Activated naive CD8-positive, alpha-beta T cell treated with anti-CD3 and anti-CD28 coated beads, Interleukin-2, amount 50 U/mL, for 16 hours (primary cell): ENCODE measurements around the gene SDK1.

Experiments used
- DNase-seq: peaks from one replicate; pipeline ENCODE4 v3.0.0-alpha.2; 2020; ENCODE audit warnings: low read depth, low spot score

The SDK1 gene

DNA sequence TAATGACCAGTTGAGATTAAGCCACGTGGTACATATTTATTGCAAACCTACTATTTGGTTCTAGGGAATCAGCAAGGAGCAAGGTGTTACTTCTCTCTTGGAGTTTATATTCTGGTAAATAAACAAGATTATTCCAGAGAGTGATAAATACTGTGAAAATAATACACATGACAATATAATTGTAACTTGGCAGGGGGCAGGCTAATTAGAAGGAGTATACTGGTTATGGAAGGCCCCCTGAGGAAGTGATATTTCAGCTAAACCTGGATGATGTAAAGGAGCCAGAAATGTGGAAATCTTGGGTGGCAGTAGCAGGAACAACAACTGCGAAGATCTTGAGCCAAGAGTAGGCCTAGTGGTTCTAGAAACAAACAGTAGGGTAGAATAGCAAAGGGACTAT is 111.8 kb downstream of the SDK1 start:
- DNase-seq, result no peak

DNA sequence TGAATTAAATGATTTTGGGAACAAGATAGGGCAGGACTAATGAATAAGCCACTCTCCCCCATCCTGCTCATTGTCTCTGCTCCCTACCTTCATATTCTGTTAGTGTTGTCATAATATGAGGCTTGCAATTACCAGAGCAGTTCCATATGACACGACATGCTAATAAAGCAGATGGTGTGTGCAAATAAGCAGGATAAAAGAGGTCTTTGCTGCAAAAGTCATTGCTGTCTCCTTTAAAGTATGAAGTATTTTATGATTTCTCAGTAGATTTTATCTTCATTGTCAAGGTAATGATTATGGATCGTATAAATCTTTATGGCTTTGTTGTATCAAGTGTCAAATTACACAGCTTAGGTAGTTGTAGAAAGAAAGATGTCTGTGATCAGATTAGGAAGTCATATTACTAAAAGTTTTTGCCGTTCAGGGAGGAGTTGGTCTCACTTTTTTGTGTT is 114.8 kb downstream of the SDK1 start:
- no peak for DNase-seq

DNA sequence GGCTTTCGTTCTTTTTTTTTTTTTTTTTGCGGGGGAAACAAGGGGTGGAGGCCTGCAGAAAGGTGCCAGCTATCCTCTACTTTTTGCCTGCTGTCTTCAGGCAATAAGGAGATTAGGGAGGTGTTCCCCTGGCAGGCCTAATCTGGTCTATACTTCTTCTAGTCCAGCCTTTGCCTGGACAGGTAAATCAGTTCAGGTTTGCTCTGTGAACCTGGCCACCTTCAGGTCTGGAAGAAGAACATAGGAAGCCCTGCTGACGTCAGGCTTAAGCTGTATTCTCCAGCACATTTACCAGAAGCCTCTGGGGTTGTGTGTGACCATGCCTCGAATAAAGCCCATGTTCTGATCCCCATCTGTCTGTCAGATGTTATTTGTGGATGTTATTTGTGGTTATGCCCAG is 115.4 kb downstream of the SDK1 start:
- no peak for DNase-seq

DNA sequence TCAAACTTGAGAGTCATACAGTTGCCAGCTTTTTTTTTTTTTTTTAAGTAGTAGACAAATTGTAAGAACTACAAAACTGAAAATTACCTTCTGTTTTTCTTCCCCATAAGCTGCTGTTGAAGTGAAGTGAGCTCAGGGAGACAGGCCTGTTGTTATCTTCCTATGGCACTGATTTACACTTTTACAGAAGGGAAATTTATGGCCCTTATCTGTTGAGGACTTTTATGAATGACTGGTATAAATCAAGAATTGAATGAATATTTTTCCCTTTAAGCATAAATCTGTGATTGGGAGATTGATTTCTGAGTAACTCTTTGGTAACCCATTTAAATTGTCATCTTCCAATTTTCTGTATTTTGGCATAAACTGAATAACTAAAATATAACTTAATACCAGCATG is 124.0 kb downstream of the SDK1 start:
- no peak for DNase-seq

DNA sequence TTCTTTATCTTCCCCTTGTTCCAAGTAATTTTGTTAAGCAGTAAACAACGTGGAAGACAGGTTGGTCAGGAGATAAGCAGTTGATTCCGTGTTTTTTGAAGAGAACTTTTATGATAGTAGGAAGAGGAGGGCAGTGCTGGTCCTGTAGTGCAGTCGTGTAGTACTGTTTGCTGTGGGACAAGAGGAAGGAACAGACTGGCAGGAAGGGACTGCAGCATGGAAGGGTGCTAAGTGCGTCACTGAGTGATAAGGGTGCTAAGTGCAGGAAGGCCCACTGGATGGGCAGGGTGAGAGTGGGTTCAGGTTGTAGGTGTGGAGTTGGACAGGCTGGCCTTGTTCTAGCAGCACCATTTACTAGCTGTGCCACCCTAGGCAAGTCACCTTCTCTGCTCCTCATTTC is 125.0 kb downstream of the SDK1 start:
- no peak for DNase-seq

DNA sequence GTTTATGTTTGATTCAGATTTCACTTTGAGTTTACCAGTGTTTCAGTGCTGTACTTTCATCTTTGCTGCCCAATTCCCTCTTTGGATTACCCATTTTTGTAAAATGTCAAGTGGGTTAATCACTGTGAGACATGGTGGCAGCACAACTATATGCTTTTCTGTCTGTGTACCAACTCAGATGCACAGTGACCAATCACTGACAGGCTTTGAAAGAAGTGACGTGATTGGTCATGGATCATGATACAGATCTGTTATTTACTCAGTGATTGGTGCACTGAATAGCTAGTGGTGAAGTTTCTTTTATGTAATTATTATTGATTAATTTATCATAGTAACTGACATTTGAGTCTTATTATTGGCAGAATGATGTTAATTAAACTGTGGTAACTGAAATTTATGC is 126.9 kb downstream of the SDK1 start:
- no peak for DNase-seq

DNA sequence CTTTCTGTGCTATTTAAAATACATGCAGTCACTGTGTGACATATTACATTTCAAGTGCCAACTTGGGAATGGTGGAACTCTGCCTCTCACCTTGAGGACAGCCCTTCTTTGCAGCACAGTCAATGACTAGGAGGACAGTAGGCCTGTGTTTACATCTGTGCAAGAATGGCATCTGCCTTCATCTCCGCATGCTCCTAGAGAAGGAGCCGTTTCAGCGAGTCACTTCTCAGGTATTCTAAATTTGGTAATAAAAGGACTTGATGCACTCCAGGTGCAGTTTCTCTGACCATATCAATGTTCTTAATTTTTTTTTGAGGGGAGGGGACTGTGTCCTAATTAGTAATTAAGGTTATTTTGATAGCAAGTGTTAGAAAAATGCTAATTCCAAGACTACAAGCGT is 128.9 kb downstream of the SDK1 start:
- DNase-seq, result no peak

DNA sequence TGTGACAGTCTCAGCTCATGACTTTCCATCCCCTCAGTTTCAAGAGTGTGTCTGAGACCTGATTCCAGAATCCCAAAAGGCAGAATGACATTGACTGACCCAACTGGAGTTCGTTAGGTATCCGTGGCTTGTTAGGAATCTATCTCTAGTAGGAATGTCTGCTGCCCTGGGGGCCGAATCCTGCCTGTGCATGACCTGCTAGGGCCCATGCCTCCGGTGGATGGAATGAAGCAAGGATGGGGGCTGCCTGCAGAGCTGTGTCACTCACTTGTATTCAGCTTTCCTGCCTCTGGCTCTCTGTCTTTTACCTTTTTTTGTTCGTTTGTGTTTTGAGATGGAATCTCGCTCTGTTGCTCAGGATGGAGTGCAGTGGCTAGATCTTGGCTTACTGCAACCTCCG is 129.5 kb downstream of the SDK1 start:
- no peak for DNase-seq

DNA sequence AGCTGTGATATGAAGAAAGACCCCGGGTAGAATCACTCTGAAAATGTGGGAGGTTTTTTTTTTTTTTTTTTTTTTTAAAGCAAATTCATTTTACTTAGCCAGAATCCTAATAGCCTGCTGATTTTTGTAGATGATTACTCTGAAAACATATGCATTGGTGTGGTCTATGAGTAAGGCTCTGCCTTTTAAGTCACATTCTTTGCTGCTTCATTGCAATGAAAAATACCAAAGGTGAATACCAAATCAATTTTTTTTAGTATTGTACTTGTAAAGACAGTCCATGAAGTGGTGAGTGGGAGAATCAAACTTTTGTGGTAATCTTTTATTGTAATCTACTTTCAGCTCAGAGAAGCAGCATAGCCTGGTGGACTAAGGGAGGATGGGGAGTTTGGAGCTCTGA is 130.3 kb downstream of the SDK1 start:
- DNase-seq, result no peak

DNA sequence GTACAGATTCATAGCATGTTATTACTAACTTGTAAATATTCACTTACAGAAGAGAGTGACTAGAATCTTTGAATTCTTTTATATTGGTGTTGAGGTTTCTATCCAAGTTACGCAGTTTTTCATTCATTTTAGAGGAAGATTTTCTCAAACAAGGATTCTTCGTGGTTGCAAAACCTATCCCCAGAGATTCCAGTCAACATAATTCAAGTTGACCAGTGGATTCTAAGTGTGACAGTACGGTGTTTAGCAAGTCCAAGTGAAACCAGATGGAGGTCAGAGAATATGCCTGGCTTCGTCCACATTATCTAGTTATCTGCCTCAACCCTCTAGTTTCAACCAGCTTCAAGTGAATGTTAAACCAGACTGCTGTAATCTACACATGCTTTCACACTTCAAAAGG is 131.9 kb downstream of the SDK1 start:
- no peak for DNase-seq

DNA sequence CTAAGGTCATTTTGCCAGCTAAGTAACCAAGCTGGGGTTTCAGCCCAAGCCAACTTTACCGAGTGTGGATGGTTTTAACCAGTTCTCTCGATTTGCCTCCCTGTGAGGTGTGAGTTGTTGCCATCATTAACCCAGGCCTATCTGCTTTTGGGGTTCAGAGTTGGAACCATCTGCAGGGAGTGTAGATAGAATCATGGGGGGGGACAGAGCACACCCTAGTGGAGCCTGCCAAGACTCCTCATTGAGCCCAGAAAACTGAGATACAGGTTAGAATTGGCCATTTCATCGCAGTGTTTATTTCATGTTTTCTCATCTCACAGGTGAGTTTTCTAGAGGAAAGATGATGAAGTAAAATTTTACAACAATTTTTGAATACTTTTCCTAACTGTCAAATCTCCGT is 133.6 kb downstream of the SDK1 start:
- DNase-seq, result no peak

DNA sequence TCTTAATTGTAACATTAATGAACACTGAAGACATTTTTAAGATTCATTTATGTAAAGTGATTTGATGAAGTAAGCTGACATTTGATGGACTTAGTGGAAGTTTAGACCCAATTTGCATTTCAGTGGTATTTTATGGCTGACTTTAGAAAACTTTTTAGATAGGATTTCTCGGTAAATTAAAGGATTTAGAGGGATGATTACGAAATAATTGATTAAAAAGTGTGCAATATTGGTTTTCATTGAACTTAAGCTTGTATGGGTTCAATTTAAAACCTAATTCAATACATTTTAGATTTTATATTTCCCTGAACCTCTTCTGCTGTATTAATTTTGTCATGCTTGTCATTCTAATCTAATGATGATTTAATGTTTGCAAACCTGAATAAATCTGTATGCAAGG is 135.1 kb downstream of the SDK1 start:
- no peak for DNase-seq

DNA sequence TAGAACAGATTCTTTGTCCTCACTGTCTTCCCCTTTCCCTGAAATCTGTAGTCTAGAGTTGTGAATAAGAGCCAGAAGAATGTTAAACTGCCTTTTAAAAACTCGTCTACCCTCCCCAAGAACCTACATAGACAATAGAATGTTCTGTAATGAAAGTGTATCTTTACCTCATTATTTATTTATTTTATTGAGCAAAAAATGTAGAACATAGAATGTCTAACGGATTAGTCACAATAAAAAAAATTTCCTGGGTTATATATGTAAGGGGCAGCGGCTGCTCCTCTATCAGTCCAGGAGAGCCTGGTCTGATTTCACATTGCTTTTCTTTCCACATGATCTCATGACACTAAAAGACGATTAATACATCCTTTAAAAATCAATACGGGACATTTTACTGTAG is 135.7 kb downstream of the SDK1 start:
- no peak for DNase-seq

DNA sequence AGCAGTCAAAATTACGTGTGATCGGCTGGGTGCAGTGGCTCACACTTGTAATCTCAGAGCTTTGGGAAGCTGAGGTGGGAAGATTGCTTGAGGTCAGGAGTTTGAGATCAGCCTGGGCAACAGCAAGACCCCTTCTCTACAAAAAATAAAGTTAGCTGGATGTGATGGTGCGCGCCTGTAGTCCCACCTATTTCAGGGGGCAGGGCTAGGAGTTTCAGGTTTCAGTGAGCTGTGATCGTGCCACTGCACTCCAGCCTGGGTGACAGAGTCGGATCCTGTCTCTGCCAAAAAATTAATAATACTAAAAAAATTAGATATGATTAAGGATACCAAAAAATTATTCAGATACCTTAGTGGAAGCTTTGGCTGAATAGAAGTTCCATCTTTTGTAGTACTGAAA is 136.4 kb downstream of the SDK1 start:
- DNase-seq, result no peak

DNA sequence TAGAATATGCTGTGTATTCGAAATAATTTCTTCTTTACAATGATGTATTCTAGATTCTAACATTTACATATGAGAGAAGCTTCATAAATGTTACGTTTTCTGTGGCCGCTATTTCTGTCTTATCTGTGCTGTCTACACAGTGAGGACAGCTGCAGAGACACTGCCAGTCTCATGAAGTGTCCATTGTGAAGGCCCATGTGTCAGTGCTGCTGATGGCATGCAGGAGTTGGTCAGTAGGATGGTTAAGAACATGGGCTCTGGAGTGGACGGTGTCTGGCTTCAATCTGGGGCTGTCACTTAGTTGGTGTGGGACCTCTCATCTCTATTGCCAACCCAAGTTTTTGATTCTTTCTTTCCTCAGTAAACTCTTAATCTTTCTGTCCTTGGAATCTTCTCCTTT is 137.3 kb downstream of the SDK1 start:
- DNase-seq, result no peak

DNA sequence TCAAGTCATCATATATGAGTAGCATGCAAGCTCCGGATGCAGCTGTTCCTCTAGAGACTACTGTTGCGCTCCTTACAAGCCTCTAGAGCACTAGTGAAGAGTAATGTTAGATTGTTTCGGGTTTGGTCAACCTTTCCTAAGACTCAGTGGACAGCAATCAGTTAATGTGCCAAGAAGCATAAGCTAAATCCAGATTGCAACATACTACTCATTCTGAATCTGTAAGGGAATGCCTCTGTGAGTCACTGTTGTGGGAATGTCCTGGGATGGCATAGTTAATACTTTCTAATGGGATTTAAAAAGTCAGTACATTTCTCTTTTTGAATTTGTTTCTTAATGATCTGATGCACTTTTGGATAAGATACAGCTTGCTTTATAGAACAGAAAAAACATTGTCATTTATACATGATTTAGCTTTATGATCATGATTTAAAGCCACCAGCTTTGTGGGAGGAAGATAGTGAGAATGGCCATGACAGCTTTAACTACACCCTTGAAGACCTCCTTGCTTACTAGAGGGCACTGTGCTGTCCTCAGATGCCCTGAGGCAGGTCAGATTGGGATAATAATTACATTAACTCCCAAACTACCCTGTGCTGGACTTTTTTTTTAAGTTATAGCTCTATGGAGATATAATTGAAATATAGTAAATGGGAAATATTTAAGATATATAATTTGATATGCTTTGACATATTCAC is 138.4 kb downstream of the SDK1 start:
- DNase-seq, result no peak

DNA sequence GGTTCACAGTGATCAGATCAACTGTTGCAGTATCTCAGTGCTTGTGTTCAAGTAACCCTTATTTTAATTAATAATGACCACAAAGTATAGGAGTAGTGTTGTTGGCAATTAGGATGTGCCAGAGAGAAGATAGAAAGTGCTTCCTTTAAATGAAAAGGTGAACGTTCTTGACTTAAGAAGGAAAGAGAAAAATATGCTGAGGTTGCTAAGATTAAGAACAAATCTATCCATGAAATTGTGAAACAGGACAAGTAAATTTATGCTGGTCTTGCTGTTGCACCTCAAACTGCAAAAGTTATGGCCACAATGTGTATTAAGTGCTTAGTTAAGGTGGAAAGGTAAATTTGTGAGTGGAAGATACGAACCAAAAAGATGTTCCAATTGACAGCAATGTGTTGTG is 139.5 kb downstream of the SDK1 start:
- no peak for DNase-seq

DNA sequence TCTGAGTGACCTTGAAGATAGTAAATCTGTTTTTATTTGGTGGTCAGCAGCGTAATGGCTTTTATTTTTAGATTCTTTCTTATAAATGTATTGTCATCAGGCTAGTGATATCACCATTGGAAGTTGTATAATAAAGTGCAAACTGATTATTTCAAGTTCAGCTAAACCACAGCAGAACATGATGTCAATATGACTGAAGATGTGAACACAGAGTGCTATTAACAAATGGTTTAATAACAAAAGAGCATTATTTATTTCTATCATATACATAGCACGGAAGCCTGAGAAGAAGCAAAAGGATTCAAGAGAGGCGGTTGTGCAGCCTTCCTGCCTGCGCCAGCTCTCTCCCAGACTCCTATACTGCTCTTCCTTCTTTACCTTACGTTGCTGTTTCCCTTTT is 142.7 kb downstream of the SDK1 start:
- DNase-seq, result no peak

DNA sequence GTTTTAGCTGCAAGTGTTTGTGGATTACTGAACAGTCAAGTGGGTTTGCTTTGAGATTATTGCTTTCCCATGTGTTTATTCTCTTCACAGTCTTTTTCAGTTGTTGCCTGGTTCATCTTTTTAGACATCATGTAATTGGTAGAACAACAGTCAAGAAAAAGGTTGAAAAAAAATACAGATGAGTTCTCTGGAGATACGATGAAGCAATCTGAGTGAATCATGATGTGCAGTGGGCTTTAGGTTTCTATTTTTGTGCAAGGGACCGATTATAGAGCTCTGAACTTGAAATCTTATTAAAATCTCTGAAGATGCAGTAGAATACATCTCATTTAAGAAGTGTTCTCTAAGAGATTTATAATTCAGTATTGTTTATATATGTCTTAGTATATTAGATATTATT is 145.7 kb downstream of the SDK1 start:
- no peak for DNase-seq

DNA sequence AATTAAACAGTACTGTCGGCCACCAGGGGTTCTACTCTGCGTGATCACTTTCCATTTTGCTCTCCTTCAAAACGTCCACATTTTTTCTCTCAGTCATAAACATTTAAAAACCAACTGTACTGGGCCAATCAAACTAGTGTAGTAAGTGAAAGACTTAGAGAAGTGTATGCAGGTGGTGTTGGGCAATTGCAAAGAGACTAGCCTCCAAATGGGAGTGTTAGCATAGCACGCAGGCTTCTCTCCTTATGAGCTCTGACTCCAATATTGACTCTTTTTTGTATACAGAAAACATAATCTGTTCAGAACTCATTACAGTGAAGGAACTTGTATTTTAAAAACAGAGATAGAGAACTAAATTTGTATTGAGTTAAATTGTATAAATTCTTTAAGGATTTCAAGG is 150.6 kb downstream of the SDK1 start:
- DNase-seq, result no peak

DNA sequence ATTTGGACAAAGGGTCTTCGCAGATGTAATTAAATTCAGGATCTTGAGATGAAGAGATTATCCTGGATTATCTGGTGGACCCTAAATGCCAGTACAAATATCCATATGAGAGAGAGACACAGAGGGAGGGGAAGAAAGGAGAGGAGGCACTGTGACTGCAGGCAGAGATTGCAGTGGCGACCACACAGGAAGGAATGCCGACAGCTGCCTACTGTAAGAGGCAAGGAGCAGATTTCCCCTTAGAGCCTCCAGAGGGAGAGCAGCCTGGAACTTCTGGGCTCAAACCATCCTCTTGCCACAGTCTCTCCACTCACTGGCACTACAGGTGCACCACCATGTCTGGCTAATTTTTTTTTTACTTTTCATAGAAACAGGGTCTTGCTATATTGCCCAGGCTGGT is 152.3 kb downstream of the SDK1 start:
- no peak for DNase-seq

DNA sequence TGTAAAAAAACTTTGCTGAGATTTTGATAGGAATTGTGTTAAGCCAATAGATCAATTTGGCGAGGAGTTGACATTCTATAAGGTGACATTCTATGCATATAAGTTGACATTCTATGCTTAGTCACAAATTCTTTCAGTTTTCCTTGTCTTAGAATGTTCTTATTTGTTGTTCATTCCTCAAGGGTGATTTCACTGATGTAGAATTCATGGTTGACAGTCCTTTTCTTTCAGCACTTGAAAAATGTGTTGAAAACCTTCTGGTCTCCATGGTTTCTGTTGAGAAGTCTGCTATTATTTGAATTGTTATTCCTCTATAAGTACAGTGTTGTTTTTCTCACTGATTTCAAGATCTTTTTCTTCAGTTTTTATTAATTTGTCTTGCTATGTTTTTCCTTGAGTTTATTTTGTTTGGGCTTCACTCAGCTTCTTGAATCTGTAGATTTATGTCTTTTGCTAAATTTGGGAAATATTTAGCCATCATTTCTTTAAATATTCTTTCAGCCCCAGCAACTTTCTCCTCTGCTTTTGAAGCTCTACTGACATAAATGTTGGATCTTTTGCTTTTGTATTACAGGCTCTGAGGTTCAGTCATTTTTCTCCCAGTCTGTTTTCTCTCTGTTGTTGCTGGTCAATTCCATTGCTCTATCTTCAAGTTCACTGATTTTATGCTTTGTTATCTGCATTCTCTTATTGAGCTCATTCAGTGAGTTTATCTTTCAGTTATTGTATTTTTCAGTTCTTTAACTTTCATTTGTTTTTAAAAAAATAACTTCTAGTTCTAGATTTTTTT is 154.9 kb downstream of the SDK1 start:
- no peak for DNase-seq

DNA sequence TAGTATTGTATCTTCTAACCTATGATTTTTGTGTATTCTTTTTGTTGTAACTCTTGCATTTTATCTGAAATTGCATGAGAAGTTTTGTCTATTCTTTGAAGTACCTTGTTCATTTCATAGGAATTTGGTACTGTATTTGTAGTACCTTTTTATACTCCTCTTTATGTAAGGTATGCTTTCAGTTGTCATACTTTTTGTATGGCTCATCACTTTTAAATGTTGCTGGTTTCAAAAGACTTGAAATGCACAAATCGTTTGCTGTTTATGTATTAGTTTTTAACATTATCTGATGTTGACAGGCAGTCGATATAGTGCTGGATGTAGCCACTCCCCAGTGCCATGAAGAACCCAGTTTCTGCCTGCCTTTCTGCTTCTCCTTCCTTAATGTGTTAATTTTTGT is 158.1 kb downstream of the SDK1 start:
- no peak for DNase-seq

DNA sequence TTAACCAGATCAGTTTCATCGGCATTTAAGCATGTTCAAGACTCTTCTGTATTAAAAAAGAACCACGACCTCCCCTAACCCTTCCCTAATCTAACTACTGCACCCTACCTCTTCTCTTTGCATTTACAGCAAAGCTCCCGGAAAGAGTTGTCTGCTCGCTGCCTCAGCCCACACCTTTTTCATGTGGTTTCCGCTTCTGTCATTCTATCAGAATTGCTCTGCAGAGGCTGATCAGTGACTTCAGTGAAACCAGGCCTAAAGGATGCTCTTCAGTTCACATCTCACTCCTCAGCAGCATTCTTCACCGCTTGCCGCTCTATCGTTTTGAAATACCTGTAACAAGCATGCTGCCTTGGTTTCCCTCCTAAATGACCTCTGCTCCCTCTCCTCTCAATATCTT is 160.9 kb downstream of the SDK1 start:
- DNase-seq, result peak; percentile 34
